Erythroblast (primary cell): ENCODE measurements around the gene DHRS13.

ENCODE experiments used
- GATA1 ChIP-seq: IDR thresholded peaks from 2 replicates; pipeline ENCODE4 v1.6.1; 2011; ENCODE audit warnings: low read depth, mild to moderate bottlenecking, control low read depth, low read length, moderate library complexity
- POLR2A ChIP-seq: IDR thresholded peaks from 2 replicates; pipeline ENCODE4 v1.6.1; 2011; ENCODE audit warnings: mild to moderate bottlenecking, low read length

DNA sequence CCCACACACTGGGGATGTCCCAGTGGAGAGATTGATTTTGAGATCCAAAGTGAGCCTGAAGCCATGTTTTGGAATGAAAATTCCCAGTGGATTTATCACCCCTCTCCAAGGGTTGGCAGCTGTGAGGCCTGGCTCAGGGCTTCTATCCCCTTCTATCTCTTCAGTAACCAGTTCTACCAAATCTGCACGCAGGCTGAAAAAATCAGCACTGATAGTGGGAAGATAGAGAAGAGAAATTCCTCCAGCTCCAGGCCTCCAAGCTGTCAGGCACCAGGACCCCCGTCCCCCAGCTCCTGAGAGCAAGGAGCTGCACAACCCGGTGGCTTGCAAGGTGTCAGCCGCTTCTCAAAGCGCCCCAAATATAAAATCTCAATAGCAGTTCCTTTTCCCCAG is 6.4 kb downstream of the DHRS13 start:
- TF ChIP-seq POLR2A: no peak
- TF ChIP-seq GATA1: no peak
